Upper lobe of left lung (tissue), 4 donors: ENCODE data around the gene THOP1.

Experiments
- CTCF ChIP-seq, 6 experiments: fragments of 450-650 bp in 4 of 6; fragments of 200-600 bp in 2 of 6; sonication (generic) in 2 of 6; IDR thresholded peaks; one replicate each; pipeline ENCODE4 v1.5.1; 2016 to 2019; ENCODE audit warnings: antibody characterized with exemption in 6 of 6
- EP300 ChIP-seq, 4 donors: sonication (generic); formaldehyde crosslinking; IDR thresholded peaks; one replicate each; pipeline ENCODE4 v1.5.1; 2017; ENCODE audit warnings: antibody characterized with exemption in 4 of 4, control low read depth in 2 of 4
- POLR2A ChIP-seq, 4 donors: fragments of 450-650 bp; IDR thresholded peaks; one replicate each; pipeline ENCODE4 v1.5.1; 2016 to 2017; ENCODE audit warnings: antibody characterized with exemption in 4 of 4, mild to moderate bottlenecking in 2 of 4
- POLR2AphosphoS5 ChIP-seq, 2 donors: sonication (generic); formaldehyde crosslinking; IDR thresholded peaks; one replicate each; pipeline ENCODE4 v1.5.1; 2017; ENCODE audit warnings: antibody characterized with exemption in 2 of 2

- TF ChIP-seq CTCF (IDR thresholded peaks at IDR 0.05), result no peak
- TF ChIP-seq POLR2AphosphoS5 (IDR thresholded peaks at IDR 0.05), result no peak
- TF ChIP-seq EP300 (IDR thresholded peaks at IDR 0.05), result no peak
- no peak for TF ChIP-seq POLR2A (IDR thresholded peaks at IDR 0.05)
Observed at GRCh38 chr19:2799273-2800020, 14.1 kb downstream of the THOP1 start.
